GM18499 (cell line): ENCODE measurements around the gene RPH3AL.

ENCODE experiments used
- ATAC-seq: cut with Tn5 transposase; IDR thresholded peaks from one replicate; pipeline ENCODE4 v1.9.1; 2021; ENCODE audit warnings: moderate number of reproducible peaks; ENCODE audit not compliant: insufficient read depth, unreplicated experiment

Gene RPH3AL

GRCh38 chr17:305090-305976, 47.3 kb downstream of the RPH3AL start:
- ATAC-seq: no peak

DNA sequence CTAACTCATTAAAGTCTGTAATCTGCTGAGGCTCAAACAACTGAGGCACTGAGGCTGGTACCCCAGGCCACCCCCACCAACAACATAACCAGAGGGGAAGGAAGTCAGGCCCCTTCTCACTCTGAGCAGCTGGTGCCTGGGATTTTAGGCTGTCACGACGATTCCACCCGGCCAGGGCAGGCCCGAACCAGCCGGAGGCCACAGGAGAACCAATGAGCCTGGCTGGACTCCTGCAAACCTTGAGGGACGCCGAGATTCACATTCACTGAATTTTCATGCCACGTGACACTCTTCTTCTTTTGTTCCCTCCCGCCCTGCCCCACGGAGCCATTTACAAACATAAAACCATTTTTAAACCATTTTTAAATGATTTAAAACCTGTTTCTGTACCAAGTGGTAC, 48.1 kb downstream of the RPH3AL start:
- ATAC-seq: no peak

DNA sequence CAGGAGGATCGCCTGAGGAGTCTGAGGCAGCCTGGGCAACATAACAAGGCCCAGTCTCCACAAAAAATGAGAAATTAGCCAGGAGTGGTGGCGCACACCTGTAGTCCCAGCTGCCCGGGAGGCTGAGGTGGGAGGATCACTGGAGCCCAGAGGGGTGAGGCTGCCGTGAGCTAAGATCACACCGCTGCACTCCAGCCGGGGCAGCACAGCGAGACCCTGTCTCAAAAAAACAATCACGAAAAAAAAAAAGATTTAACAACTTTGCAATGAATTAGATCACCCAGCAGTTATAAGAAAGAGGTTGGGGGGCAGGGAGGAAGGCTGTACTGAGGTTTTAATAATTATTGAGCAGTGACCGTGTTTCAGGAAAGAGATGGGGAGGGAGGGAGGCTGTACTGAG, 49.4 kb downstream of the RPH3AL start:
- no peak for ATAC-seq

DNA sequence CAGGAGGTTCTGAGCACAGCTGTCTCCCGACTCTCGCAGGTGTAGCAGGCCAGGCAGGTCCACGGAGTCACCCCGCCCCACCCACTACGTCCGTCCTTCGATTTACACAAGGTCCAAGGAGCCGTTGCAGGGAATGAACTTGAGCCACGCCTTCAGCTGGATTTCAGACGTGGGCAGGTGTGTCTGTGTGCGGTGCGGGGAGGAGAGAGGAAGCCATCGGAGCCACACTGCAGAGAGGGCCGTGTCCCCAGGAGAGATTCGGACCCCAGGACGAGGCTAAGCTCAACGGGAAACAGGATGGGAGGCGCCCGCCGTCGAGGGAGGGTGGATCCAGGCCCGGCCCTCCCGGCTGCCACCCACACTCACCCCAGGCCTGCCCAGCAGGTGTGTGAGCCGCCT, 50.3 kb downstream of the RPH3AL start:
- no peak for ATAC-seq

DNA sequence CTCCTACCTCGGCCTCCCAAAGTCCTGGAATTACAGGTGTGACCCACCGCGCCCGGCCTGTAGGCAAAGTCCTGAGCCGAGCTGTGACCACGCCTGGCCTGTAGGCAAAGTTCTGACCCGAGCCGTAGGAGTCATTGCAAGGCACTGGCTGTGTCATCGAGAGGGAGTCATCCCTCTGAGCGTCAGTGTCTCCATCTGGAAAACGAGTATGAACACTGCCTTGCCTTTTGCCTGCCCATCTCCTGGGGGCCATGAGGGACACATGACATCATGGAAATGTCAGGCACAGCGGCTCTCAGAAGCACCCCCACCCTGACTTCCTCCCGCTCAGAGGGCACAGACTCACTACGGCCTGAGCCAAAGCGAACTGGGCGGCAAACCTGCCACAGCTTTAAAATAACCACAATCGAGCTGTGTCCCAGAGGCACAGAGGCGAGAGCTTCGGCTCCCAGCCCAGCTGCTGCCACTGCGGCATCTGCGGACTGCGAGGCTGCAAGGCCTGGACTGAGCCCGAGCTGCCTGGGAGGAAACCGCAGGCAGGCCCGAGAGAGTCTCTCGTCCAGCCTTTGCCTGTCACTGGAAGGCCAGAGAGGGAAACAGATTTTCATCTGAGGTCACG, 50.8 kb downstream of the RPH3AL start:
- no peak for ATAC-seq

GRCh38 chr17:300881-301280, 51.7 kb downstream of the RPH3AL start:
- no peak for ATAC-seq

- no peak for ATAC-seq
Observed at GRCh38 chr17:299546-299945, 53.1 kb downstream of the RPH3AL start.

DNA sequence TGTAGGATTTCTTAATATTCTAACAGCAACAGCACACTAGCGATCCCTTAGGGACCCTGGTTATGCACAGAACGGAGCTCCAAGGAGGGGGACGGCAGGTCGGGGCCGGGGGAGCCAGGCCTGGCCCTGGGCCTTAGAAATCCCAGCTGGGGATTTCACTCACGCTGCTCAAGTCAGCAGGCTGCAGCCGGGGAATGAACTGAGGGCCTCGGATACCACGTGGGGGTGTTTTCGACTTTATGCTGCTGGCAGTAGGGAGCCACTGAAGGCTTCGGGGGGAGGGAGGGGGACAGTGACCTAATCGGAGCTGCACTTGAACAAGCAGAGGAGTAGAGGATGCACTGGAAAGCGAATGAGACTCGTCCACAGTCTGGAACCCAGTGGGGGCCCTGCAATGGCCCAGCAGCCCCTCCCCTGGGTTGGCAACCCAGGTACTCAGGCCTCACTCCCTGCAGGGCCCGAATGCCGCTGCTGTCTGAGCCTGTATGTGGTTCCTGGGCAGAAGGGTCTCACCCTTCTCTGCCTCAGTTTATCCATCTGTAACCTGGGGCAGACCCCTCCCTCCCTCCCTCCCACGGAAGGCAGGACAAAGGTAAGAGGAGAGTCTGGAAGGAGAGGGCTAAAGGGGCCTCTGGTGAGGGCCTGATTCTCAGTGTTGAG, 53.7 kb downstream of the RPH3AL start:
- ATAC-seq: no peak

GRCh38 chr17:297758-298157, 54.8 kb downstream of the RPH3AL start:
- ATAC-seq: no peak

DNA sequence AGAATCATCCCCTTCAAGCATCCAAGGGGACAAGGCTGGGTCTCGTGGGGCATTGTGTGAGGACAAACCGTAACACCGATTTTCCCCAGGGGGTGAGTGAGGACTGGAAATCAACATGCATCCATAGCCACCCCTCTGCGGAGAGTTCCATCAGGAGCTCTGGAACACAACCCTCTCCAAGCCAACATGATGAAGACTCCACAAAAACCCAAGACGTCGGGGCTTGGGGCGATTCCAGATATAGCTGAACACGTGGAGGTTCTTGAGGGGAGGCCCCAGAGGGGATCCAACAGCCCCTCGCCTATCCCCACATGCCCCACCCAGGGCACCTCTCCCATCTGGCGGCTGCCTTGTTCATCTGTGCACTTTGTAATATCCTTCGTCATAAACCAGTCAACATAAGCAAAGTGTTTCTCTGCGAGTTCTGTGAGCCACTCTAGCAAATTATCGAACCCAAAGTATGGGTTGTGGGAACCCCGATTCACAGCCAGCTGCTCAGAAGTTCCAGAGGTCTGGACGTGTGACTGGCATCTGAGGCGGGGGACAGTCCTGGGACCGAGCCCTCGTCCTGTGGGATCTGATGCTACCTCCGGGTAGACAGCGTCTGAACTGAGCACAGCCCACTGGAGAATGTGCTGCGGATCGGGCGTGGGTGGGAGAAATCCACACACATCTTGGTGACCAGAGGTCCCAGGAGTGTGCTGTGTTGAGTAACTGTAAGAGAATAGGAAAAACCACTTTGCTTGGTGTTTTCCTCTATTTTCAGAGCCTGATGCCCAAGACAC, 55.5 kb downstream of the RPH3AL start:
- no peak for ATAC-seq

- no peak for ATAC-seq
Observed at GRCh38 chr17:296379-296778, 56.2 kb downstream of the RPH3AL start.

GRCh38 chr17:292531-293382, 59.9 kb downstream of the RPH3AL start:
- ATAC-seq: no peak

DNA sequence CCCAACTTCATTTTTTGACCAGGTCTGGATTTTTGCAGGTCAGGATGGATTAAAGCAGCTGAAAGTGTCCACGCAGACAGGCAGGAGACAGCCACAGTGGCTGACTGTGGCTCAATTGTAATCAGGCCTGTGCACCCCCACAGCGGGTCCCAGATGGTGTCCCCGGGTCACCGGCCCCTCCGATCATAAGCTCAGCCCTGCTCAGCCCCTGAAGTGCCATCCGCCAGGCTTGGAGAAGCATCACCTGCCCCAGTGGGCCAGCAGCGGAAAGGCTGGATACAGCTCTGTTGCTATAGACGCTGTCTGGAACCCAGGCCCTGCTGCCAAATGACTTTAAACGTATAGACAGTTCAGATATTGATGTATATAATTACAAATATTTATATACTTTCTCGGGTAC, 60.6 kb downstream of the RPH3AL start:
- no peak for ATAC-seq

GRCh38 chr17:291587-291986, 61.0 kb downstream of the RPH3AL start:
- ATAC-seq: no peak

DNA sequence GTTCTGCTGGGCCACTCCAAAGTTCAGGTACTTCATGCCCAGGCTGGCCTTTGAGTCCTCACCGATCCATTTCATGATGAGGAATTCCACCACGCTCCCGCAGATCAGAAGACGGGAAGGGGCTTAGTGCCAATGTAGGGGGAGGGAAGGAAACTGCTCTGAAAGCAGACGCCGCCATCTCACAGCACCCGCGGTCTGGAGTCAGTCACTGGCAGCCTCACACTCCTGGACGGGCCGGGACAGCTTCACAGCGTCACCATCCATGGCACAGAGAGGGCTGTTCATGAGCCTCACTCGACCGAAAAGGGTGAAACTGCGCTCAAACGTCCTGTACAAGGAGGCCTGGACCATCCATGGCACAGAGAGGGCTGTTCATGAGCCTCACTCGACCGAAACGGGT, 62.0 kb downstream of the RPH3AL start:
- ATAC-seq: no peak

GRCh38 chr17:290121-290521, 62.5 kb downstream of the RPH3AL start:
- ATAC-seq: no peak

DNA sequence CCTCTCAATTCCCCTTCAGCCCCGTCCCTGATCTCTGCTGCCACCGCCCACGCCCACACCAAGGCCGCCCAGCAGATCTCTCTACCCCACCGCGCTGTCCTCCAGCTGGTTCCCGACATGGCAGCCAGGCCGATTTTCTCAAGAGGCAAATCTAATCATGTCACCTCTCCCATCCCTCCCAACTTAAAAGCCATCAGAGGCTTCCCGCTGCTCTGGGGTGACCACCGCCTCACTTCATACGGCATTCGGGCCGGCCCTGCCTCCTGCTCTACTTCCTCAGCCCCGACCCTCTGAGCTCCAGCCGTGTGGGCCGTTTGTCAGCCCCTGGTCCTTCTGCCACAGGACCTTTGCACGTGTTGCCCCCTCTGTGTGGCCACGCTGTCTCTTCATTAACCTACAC, 63.2 kb downstream of the RPH3AL start:
- ATAC-seq: no peak

GRCh38 chr17:288802-289356, 63.7 kb downstream of the RPH3AL start:
- ATAC-seq: no peak

DNA sequence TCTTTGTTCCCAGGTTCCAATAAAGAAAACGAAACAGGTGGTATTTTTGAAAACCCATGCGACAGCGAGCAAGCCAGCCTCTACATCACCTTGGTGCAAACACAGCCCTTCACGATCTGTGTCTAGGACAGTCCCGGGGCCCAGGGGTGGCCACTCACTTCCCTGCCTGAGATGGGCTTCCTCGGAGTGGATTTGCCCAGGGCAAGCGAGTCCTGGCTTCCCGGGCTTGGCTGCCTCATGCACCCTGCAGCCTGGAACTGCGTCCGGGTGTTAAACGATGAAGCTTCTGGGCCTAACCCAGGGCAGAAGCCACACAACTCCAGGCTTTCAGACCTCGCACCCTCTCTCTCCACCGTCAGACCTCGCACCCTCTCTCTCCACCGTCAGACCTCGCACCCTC, 66.0 kb downstream of the RPH3AL start:
- no peak for ATAC-seq
